GM12878 (cell line): ENCODE results near the gene GSTT4. TPM values are rescaled to one million over a fixed set of nuclear protein-coding genes. Genes with fewer than 3 reads are reported as not detected.

ENCODE experiments used
- ATAC-seq: fragments of 200-7000 bp; cut with Tn5 transposase; 3 replicates; pipeline ENCODE4 v1.9.1; 2020; ENCODE audit warnings: mild to moderate bottlenecking, moderate library complexity
- Bru-seq: library from RNA; stranded (reverse); fragments of 400-500 nt; gene quantifications from one replicate; lab custom pipeline; 2021; lab: Mats Ljungman, UMichigan
- BruChase-seq, 2 experiments: library from RNA; stranded (reverse); fragments of 400-500 nt; gene quantifications; one replicate each; lab custom pipeline; 2021; lab: Mats Ljungman, UMichigan
- BruUV-seq: library from RNA; stranded (reverse); fragments of 400-500 nt; replicated peaks from 2 replicates; lab custom pipeline; 2021; lab: Mats Ljungman, UMichigan
- CTCF ChIA-PET: fragments of 300-600 bp; sonication (Branson Sonifier 250); formaldehyde crosslinking; extraction: SDS; loops from one replicate; lab custom pipeline; 2021; ENCODE audit warnings: inconsistent platforms; lab: Yijun Ruan, JAX
- POLR2A ChIA-PET: fragments of 350-600 bp; formaldehyde crosslinking; extraction: SDS; loops from one replicate; lab custom pipeline; 2021; ENCODE audit warnings: inconsistent platforms; lab: Charles Lee
- RAD21 ChIA-PET: fragments of 300-600 bp; sonication (Branson Sonifier 250); formaldehyde crosslinking; loops from one replicate; lab custom pipeline; 2023; ENCODE audit warnings: antibody characterized with exemption; ENCODE audit not compliant: unreplicated experiment; lab: Charles Lee
- SMC1A ChIA-PET: fragments of 300-600 bp; sonication (Branson Sonifier 250); formaldehyde crosslinking; loops from one replicate; lab custom pipeline; 2023; ENCODE audit not compliant: unreplicated experiment, uncharacterized antibody; lab: Charles Lee
- DNase-seq: peaks from one replicate; pipeline ENCODE4 v3.0.0-alpha.2; 2011; ENCODE audit warnings: low read depth, low spot score
- FAIRE-seq: peaks from 3 replicates; lab custom pipeline; 2011; peaks lifted over from hg19 to GRCh38; lab: Jason Lieb, UNC
- H2AFZ ChIP-seq: 2 replicates; pipeline ENCODE4 v1.6.0; 2011; ENCODE audit warnings: low read depth, low read length, control low read depth; ENCODE audit not compliant: control insufficient read depth
- H3K27ac ChIP-seq: 2 replicates; pipeline ENCODE4 v1.5.1; 2011; ENCODE audit warnings: control low read depth; ENCODE audit not compliant: control insufficient read depth, insufficient read depth
- H3K27me3 ChIP-seq, 2 experiments: replicated peaks in 1 of 2; 2 replicates each; pipeline versions ENCODE4 v1.6.0 to v1.6.1; 2011; ENCODE audit warnings: low read length in 1 of 2; ENCODE audit not compliant: control insufficient read depth in 2 of 2, insufficient read depth in 2 of 2
- H3K36me3 ChIP-seq, 2 experiments: 2 replicates each; pipeline ENCODE4 v1.5.1; 2011; ENCODE audit warnings: low read length in 1 of 2; ENCODE audit not compliant: control insufficient read depth in 2 of 2, insufficient read depth in 2 of 2
- H3K4me1 ChIP-seq: 2 replicates; pipeline ENCODE4 v1.6.1; 2011; ENCODE audit warnings: mild to moderate bottlenecking, low read length, moderate library complexity, mixed read lengths; ENCODE audit not compliant: control insufficient read depth, insufficient read depth
- H3K4me2 ChIP-seq: 2 replicates; pipeline ENCODE4 v1.6.0; 2011; ENCODE audit warnings: control low read depth; ENCODE audit not compliant: control insufficient read depth, insufficient read depth
- H3K4me3 ChIP-seq: fragments of 200-600 bp; sonication (generic); 2 replicates; pipeline ENCODE4 v1.5.1; 2016
- H3K79me2 ChIP-seq: 2 replicates; pipeline ENCODE4 v1.6.0; 2011; ENCODE audit warnings: low read length; ENCODE audit not compliant: control insufficient read depth, insufficient read depth
- H3K9ac ChIP-seq: 2 replicates; pipeline ENCODE4 v1.8.0; 2011; ENCODE audit warnings: low read length, control low read depth, mixed read lengths; ENCODE audit not compliant: control insufficient read depth, insufficient read depth
- H3K9me3 ChIP-seq: replicated peaks from 3 replicates; pipeline ENCODE4 v1.5.1; 2011; ENCODE audit warnings: mild to moderate bottlenecking, low read length; ENCODE audit not compliant: control insufficient read depth, insufficient read depth
- H4K20me1 ChIP-seq: 2 replicates; pipeline ENCODE4 v1.6.0; 2011; ENCODE audit not compliant: control insufficient read depth, insufficient read depth
- ATF7 ChIP-seq: fragments of 450-650 bp; IDR thresholded peaks from 2 replicates; pipeline ENCODE4 v1.6.1; 2016; ENCODE audit warnings: low read depth, mild to moderate bottlenecking
- BCL11A ChIP-seq: IDR thresholded peaks from 2 replicates; pipeline ENCODE4 v1.6.1; 2011; ENCODE audit warnings: low read depth, low read length
- CHD4 ChIP-seq: fragments of 200-600 bp; sonication (generic); IDR thresholded peaks from 2 replicates; pipeline ENCODE4 v1.6.1; 2016; ENCODE audit warnings: mild to moderate bottlenecking
- EGR1 ChIP-seq, 2 experiments: IDR thresholded peaks; 1 replicate in 1 of 2; 2 replicates in 1 of 2; pipeline ENCODE4 v1.6.1; 2011 to 2012; ENCODE audit warnings: low read depth in 2 of 2, low read length in 2 of 2, borderline replicate concordance in 1 of 2, mild to moderate bottlenecking in 1 of 2, moderate library complexity in 1 of 2
- ESRRA ChIP-seq: IDR thresholded peaks from 2 replicates; pipeline ENCODE4 v1.6.1; 2012; ENCODE audit warnings: mild to moderate bottlenecking, low read length, improper control_type of control experiment
- HCFC1 ChIP-seq: fragments of 150-350 bp; IDR thresholded peaks from 2 replicates; pipeline ENCODE4 v1.6.1; 2014; ENCODE audit warnings: low read length
- KAT2A ChIP-seq: conservative IDR thresholded peaks from 2 replicates; pipeline ENCODE4 v1.6.1; 2011; ENCODE audit warnings: low read depth, low read length; ENCODE audit not compliant: control insufficient read depth
- MAX ChIP-seq: IDR thresholded peaks from 2 replicates; pipeline ENCODE4 v1.6.1; 2012; ENCODE audit warnings: low read depth, low read length, improper control_type of control experiment
- MEF2A ChIP-seq: IDR thresholded peaks from 2 replicates; pipeline ENCODE4 v1.6.1; 2011; ENCODE audit warnings: low read depth, mild to moderate bottlenecking, low read length, moderate library complexity; ENCODE audit not compliant: insufficient read depth
- NBN ChIP-seq: fragments of 450-650 bp; IDR thresholded peaks from 2 replicates; pipeline ENCODE4 v1.6.1; 2016
- POLR2A ChIP-seq: IDR thresholded peaks from 2 replicates; pipeline ENCODE4 v1.6.1; 2011; ENCODE audit warnings: low read depth, mild to moderate bottlenecking, low read length
- RBBP5 ChIP-seq: fragments of 200-600 bp; sonication (generic); conservative IDR thresholded peaks from 2 replicates; pipeline ENCODE4 v1.6.1; 2016
- SMC3 ChIP-seq: IDR thresholded peaks from 2 replicates; pipeline ENCODE4 v1.6.1; 2011; ENCODE audit warnings: low read length, improper control_type of control experiment, borderline replicate concordance
- WRNIP1 ChIP-seq: IDR thresholded peaks from 2 replicates; pipeline ENCODE4 v1.6.1; 2011; ENCODE audit warnings: low read depth, low read length, improper control_type of control experiment, borderline replicate concordance
- ZBED1 ChIP-seq: IDR thresholded peaks from 2 replicates; pipeline ENCODE4 v1.6.1; 2016; ENCODE audit warnings: borderline replicate concordance
- WGBS: methylation state at CpG from one replicate; pipeline ENCODE4 v1.1.6; 2016; ENCODE audit warnings: low lambda C conversion rate; ENCODE audit not compliant: insufficient replicate concordance, insufficient coverage; ENCODE audit errors: missing lambda C conversion rate; 5-methylcytosine and 5-hydroxymethylcytosine counted together
- in situ Hi-C: fragments of 300-500 bp; cut with MboI; formaldehyde crosslinking; loops from 9 replicates; pipeline ENCODE4 v1.14.3; 2018; ENCODE audit warnings: mixed read lengths
- intact Hi-C: fragments of 100-400 bp; cut with micrococcal nuclease; formaldehyde crosslinking; loops from one replicate; pipeline ENCODE4 v1.14.2; 2022; ENCODE audit not compliant: unreplicated experiment
- long read RNA-seq, 2 experiments: library from polyadenylated mRNA; unstranded; transcript quantifications; one replicate each; pipeline ENCODE4 v2.0.0, GENCODE V29; 2019 to 2020
- polyA minus RNA-seq, 3 experiments: library from RNA; depleted of rRNA, polyadenylated mRNA; stranded (reverse); fragments of >200 nt; gene quantifications; 2 replicates each; pipeline ENCODE4 v1.2.3, GENCODE V29; 2011
- polyA plus RNA-seq, 11 experiments: library from polyadenylated mRNA; depleted of rRNA in 4 of 11; unstranded in 6 of 11; stranded (reverse) in 5 of 11; fragments of >200 nt; fragmentation: Nextera tagmentation in 4 of 11; fragmentation: Illumina TruSeq in 1 of 11; extraction: Ambion mirVana in 4 of 11; extraction: Trizol in 1 of 11; gene quantifications; 1 replicate in 1 of 11; 2 replicates in 10 of 11; pipeline versions ENCODE4 v1.2.1 to v1.2.3, GENCODE V29; 2011 to 2016; ENCODE audit warnings: inconsistent platforms in 2 of 11, missing spikeins in 2 of 11, low read depth in 1 of 11
- total RNA-seq, 4 experiments: library from RNA; depleted of rRNA in 3 of 4; stranded (reverse); fragments of >200 nt in 3 of 4; fragmentation: Illumina TruSeq in 1 of 4; extraction: Trizol in 1 of 4; gene quantifications; 2 replicates each; pipeline versions ENCODE4 v1.2.1 to v1.2.3, GENCODE V29; 2013 to 2021

Gene GSTT4
- total RNA-seq (2013; cell fraction: nucleolus; rRNA removed), result not detected in 2 replicates
- total RNA-seq (2014; rRNA removed) (not detected in 2 replicates), total RNA-seq (2014; rRNA removed; fragmentation: Illumina TruSeq; extraction: Trizol) (not detected in 2 replicates), total RNA-seq (2021) (not detected in 2 replicates), polyA plus RNA-seq (2011; rRNA removed) (not detected in 2 replicates), polyA plus RNA-seq (2014; fragmentation: Illumina TruSeq; extraction: Trizol) (not detected in 2 replicates), polyA plus RNA-seq (2014; fragmentation: Nextera tagmentation; extraction: Ambion mirVana) (not detected), polyA plus RNA-seq (2014; rRNA removed) (not detected in 2 replicates), polyA plus RNA-seq (2016; fragmentation: Nextera tagmentation; extraction: Ambion mirVana) (not detected), polyA minus RNA-seq (2011; rRNA and poly(A)+ RNA removed) (not detected in 2 replicates), Bru-seq, nascent RNA (not detected), BruChase-seq, experiment 1, labeled RNA remaining after a 6-hour chase (percentile 13 among the genes with signal in this experiment), BruChase-seq, experiment 2, labeled RNA remaining after a 2-hour chase (not detected)
- polyA plus RNA-seq (2011; ENCODE audit: low read depth), result not detected
- polyA plus RNA-seq (2011; cell fraction: cytosol; rRNA removed), result not detected in 2 replicates
- polyA plus RNA-seq (2011; cell fraction: nucleus; rRNA removed), result not detected in 2 replicates
- not detected in 2 replicates for polyA plus RNA-seq (2012)
- not detected in 2 replicates for polyA minus RNA-seq (2011; cell fraction: cytosol; rRNA and poly(A)+ RNA removed)
- polyA minus RNA-seq (2011; cell fraction: nucleus; rRNA and poly(A)+ RNA removed), result not detected in 2 replicates
- long read RNA-seq, experiment 1, result 0 reads
- long read RNA-seq, experiment 2, result 0 reads

GRCh38 chr22:24005201-24005600 lies at the start of gene GSTT4:
TSS of gene GSTT4 (minus strand) at chr22:24005453. CDS start at chr22:24005356, 97 bp downstream.
- POLR2A ChIA-PET, result interaction anchor here (1.0 kb wide), 1 partner anchor 40 kb away, joined by 3 read pairs; no protein-coding TSS in a partner anchor
- Histone ChIP-seq H3K27ac (no peak within 1 kb of the TSS), H3K79me2 (no peaks in the 10 kb centered on the region), H3K4me3 (no peak within 1 kb of the TSS), H3K27me3 (no peaks in the 10 kb centered on the region), H4K20me1 (no peaks in the 10 kb centered on the region), H3K4me1 (no peaks in the 10 kb centered on the region), H3K9me3 (no peaks in the 10 kb centered on the region), H2AFZ (no peak within 1 kb of the TSS), H3K4me2 (no peak within 1 kb of the TSS), H3K9ac (no peak within 1 kb of the TSS), H3K36me3 (no peaks in the 10 kb centered on the region)
- no peak for DNase-seq
- SMC1A ChIA-PET, result no interaction called here
- BruUV-seq, result no TSS peak
- 56% methylated on average over 6 of the region's 6 CpGs for WGBS
- FAIRE-seq, result no peak
- TF ChIP-seq BCL11A (no peak), RBBP5 (no peak), MEF2A (no peak)
- intact Hi-C loops, result loop anchor here (10.0 kb wide), 1 partner anchor 60 kb away; no protein-coding TSS in a partner anchor
- in situ Hi-C loops, result loop anchor here (5.0 kb wide), 1 partner anchor 68 kb away; no protein-coding TSS in a partner anchor
- CTCF ChIA-PET, result no interaction called here
- RAD21 ChIA-PET, result no interaction called here
- no peak for ATAC-seq

DNA sequence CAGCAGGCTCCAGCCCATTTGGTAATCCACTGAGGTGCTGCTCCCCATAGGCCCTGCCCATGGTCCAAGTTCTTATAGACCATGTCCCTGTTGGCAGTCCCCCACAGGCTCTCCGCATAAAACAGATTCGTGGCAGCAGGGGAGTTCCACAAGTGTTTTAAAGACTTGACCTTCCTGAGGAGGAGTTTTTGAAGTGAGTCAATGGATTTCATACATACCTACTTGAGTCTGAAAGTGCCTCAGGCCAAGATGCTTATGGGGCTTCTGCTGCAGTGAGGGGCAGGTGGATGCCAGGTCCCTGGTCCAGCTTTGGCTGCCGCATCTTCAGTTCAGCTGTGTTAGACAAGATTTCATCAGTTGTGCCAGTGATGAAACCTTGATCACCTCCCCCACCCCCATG lies 49.1 kb upstream of the GSTT4 start:
- RAD21 ChIA-PET, result no interaction called here
- Histone ChIP-seq H4K20me1 (no peaks in the 10 kb centered on the region), H3K9ac (no peak overlapping the region), H3K27me3 (no peaks in the 10 kb centered on the region), H3K27ac (no peak overlapping the region), H3K4me3 (no peak overlapping the region), H3K36me3 (peaks cover 32 to 34% of the 10 kb centered on the region in 2 experiments), H3K4me2 (no peak overlapping the region), H3K4me1 (peaks cover 6% of the 10 kb centered on the region), H3K9me3 (no peaks in the 10 kb centered on the region)
- SMC1A ChIA-PET, result interaction anchor here (0.6 kb wide), 1 partner anchor 9 kb away, joined by 3 read pairs; no protein-coding TSS in a partner anchor
- ATAC-seq (no peak), DNase-seq (no peak)
- BruUV-seq, result no TSS peak
- in situ Hi-C loops, result no loop called here
- POLR2A ChIA-PET, result no interaction called here
- WGBS, result 97% methylated on average over 3 of the region's 3 CpGs
- TF ChIP-seq MAX (no peak), HCFC1 (no peak), NBN (no peak), CHD4 (no peak), KAT2A (no peak), ZBED1 (no peak), EGR1 (IDR thresholded peaks at IDR 0.05; ENCODE audit: borderline replicate concordance in 1 of 2, low read depth in 2 of 2, low read length in 2 of 2) (no peak), ESRRA (no peak), WRNIP1 (no peak), ATF7 (no peak), SMC3 (no peak), MEF2A (no peak), BCL11A (no peak), POLR2A (no peak)
- TF ChIP-seq, all 136 proteins: peak for 0
- intact Hi-C loops, result no loop called here
- no peak overlapping the region for H2AFZ ChIP-seq
- no peak for FAIRE-seq
- CTCF ChIA-PET, result interaction anchor here (0.6 kb wide), 1 partner anchor 870 kb away, joined by 3 read pairs; no protein-coding TSS in a partner anchor
- no peaks in the 10 kb centered on the region for H3K79me2 ChIP-seq
